Measurements from ENCODE around the gene LRCH3. TPM values are rescaled to one million over a fixed set of nuclear protein-coding genes. Genes with fewer than 3 reads are reported as not detected.

The LRCH3 gene
- total RNA-seq, 1 donor from 2014 or later = 42.1 TPM

GRCh38 chr3:197809356-197810020 is 18.4 kb downstream of the LRCH3 start:
- Mint-ChIP-seq H3K4me1 (ENCODE audit: low read depth, unreplicated experiment) (peaks cover 28% of the 10 kb centered on the region), H3K4me3 (ENCODE audit: unreplicated experiment) (peak overlapping the region; percentile 8), H3K27ac (ENCODE audit: unreplicated experiment) (peak overlapping the region; percentile 35), H3K9me3 (ENCODE audit: unreplicated experiment) (peaks cover 2% of the 10 kb centered on the region), H3K27me3 (ENCODE audit: low read depth, unreplicated experiment) (no peaks in the 10 kb centered on the region), H3K36me3 (ENCODE audit: low read depth, unreplicated experiment) (peaks cover 3% of the 10 kb centered on the region)
- Histone ChIP-seq H3K4me1 (ENCODE audit: insufficient read depth, low read length) (peaks cover 22% of the 10 kb centered on the region), H3K9ac (ENCODE audit: low read length) (peak overlapping the region; percentile 61), H4K20me1 (ENCODE audit: insufficient read depth, low read length) (peaks cover 63% of the 10 kb centered on the region), H3K36me3 (ENCODE audit: insufficient read depth, low read length) (no peaks in the 10 kb centered on the region), H3K79me2 (ENCODE audit: insufficient read depth, low read length) (peaks cover 88% of the 10 kb centered on the region), H3K27ac (ENCODE audit: low read depth, low read length) (peak overlapping the region; percentile 8), H3K4me2 (ENCODE audit: low read length) (peak overlapping the region; percentile 59), H3K4me3 (ENCODE audit: insufficient read depth, low read depth, low read length) (no peak overlapping the region), H3K27me3 (ENCODE audit: insufficient read depth, low read length) (no peaks in the 10 kb centered on the region), H2AFZ (ENCODE audit: low read depth, low read length) (no peak overlapping the region), H3K9me3 (ENCODE audit: insufficient read depth, low read depth, low read length) (no peaks in the 10 kb centered on the region)
- no peak for TF ChIP-seq EZH2 (IDR thresholded peaks at IDR 0.05; ENCODE audit: insufficient read depth, low read length)
- TF ChIP-seq, protein P1, sequence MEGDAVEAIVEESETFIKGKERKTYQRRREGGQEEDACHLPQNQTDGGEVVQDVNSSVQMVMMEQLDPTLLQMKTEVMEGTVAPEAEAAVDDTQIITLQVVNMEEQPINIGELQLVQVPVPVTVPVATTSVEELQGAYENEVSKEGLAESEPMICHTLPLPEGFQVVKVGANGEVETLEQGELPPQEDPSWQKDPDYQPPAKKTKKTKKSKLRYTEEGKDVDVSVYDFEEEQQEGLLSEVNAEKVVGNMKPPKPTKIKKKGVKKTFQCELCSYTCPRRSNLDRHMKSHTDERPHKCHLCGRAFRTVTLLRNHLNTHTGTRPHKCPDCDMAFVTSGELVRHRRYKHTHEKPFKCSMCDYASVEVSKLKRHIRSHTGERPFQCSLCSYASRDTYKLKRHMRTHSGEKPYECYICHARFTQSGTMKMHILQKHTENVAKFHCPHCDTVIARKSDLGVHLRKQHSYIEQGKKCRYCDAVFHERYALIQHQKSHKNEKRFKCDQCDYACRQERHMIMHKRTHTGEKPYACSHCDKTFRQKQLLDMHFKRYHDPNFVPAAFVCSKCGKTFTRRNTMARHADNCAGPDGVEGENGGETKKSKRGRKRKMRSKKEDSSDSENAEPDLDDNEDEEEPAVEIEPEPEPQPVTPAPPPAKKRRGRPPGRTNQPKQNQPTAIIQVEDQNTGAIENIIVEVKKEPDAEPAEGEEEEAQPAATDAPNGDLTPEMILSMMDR (IDR thresholded peaks at IDR 0.05; ENCODE audit: insufficient read depth, low read depth, low read length) = no peak
- DNase-seq (ENCODE audit: low read depth) (peak; percentile 81), FAIRE-seq (peak; percentile 86)

DNA sequence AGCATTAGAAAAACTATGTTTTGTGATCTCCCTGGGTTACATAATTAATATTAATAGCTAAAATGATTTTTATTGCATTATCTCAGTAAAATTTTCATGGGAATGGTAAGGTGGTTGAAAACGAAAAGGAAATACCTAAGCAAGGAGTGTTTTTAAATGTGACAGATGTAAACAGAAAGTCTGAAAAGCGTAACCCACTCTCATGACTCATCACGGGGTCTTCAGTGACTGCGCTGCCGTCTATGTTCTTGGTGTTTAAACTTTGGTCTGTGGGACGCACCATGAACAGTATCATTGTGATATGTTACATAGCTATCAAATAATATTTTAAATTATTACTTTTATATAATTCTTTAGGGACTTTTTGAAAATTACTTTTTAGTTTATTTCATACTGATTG is 19.8 kb downstream of the LRCH3 start:
- DNase-seq (ENCODE audit: low read depth) (peak; percentile 46), FAIRE-seq (no peak)
- no peak overlapping the region for H3K4me3 ChIP-seq (ENCODE audit: insufficient read depth, low read depth, low read length)
- peaks cover 57% of the 10 kb centered on the region for H4K20me1 ChIP-seq (ENCODE audit: insufficient read depth, low read length)
- peaks cover 22% of the 10 kb centered on the region for H3K4me1 ChIP-seq (ENCODE audit: insufficient read depth, low read length)
- no peak overlapping the region for H3K4me2 ChIP-seq (ENCODE audit: low read length)
- H3K36me3 ChIP-seq (ENCODE audit: insufficient read depth, low read length) = no peaks in the 10 kb centered on the region
- H2AFZ ChIP-seq (ENCODE audit: low read depth, low read length) = no peak overlapping the region
- no peak overlapping the region for H3K27ac ChIP-seq (ENCODE audit: low read depth, low read length)
- Mint-ChIP-seq H3K9me3 (ENCODE audit: unreplicated experiment) (peaks cover 2% of the 10 kb centered on the region), H3K4me3 (ENCODE audit: unreplicated experiment) (no peak overlapping the region), H3K36me3 (ENCODE audit: low read depth, unreplicated experiment) (peaks cover 3% of the 10 kb centered on the region), H3K27ac (ENCODE audit: unreplicated experiment) (peak overlapping the region; percentile 44), H3K27me3 (ENCODE audit: low read depth, unreplicated experiment) (no peaks in the 10 kb centered on the region), H3K4me1 (ENCODE audit: low read depth, unreplicated experiment) (peaks cover 28% of the 10 kb centered on the region)
- H3K79me2 ChIP-seq (ENCODE audit: insufficient read depth, low read length) = peaks cover 94% of the 10 kb centered on the region
- H3K9me3 ChIP-seq (ENCODE audit: insufficient read depth, low read depth, low read length) = no peaks in the 10 kb centered on the region
- H3K9ac ChIP-seq (ENCODE audit: low read length) = no peak overlapping the region
- no peaks in the 10 kb centered on the region for H3K27me3 ChIP-seq (ENCODE audit: insufficient read depth, low read length)
- no peak for TF ChIP-seq EZH2 (IDR thresholded peaks at IDR 0.05; ENCODE audit: insufficient read depth, low read length)
- TF ChIP-seq, protein P1 (IDR thresholded peaks at IDR 0.05; ENCODE audit: insufficient read depth, low read depth, low read length) = no peak

- Mint-ChIP-seq H3K27me3 (ENCODE audit: low read depth, unreplicated experiment) (no peaks in the 10 kb centered on the region), H3K27ac (ENCODE audit: unreplicated experiment) (peak overlapping the region; percentile 71)
- DNase-seq (ENCODE audit: low read depth) = peak; percentile 82
Measured at GRCh38 chr3:197811343-197811742, 20.3 kb downstream of the LRCH3 start.

More at GRCh38 chr3:197811343-197811742, 20.3 kb downstream of the LRCH3 start:
- H3K4me2 ChIP-seq (ENCODE audit: low read length) = no peak overlapping the region
- no peaks in the 10 kb centered on the region for H3K9me3 ChIP-seq (ENCODE audit: insufficient read depth, low read depth, low read length)
- no peaks in the 10 kb centered on the region for H3K36me3 ChIP-seq (ENCODE audit: insufficient read depth, low read length)
- H3K4me3 ChIP-seq (ENCODE audit: insufficient read depth, low read depth, low read length) = no peak overlapping the region
- peaks cover 94% of the 10 kb centered on the region for H3K79me2 ChIP-seq (ENCODE audit: insufficient read depth, low read length)
- peaks cover 57% of the 10 kb centered on the region for H4K20me1 ChIP-seq (ENCODE audit: insufficient read depth, low read length)
- H3K4me1 ChIP-seq (ENCODE audit: insufficient read depth, low read length) = peaks cover 22% of the 10 kb centered on the region
- peaks cover under 1% of the 10 kb centered on the region for H3K36me3 Mint-ChIP-seq (ENCODE audit: low read depth, unreplicated experiment)
- TF ChIP-seq, protein P1 (IDR thresholded peaks at IDR 0.05; ENCODE audit: insufficient read depth, low read depth, low read length) = no peak
- TF ChIP-seq EZH2 (IDR thresholded peaks at IDR 0.05; ENCODE audit: insufficient read depth, low read length) = no peak
- H3K9me3 Mint-ChIP-seq (ENCODE audit: unreplicated experiment) = peaks cover under 1% of the 10 kb centered on the region
- peak overlapping the region; percentile 2 for H3K27ac ChIP-seq (ENCODE audit: low read depth, low read length)
- no peak overlapping the region for H3K9ac ChIP-seq (ENCODE audit: low read length)
- no peak overlapping the region for H3K4me3 Mint-ChIP-seq (ENCODE audit: unreplicated experiment)
- peaks cover 28% of the 10 kb centered on the region for H3K4me1 Mint-ChIP-seq (ENCODE audit: low read depth, unreplicated experiment)
- FAIRE-seq = no peak
- H3K27me3 ChIP-seq (ENCODE audit: insufficient read depth, low read length) = no peaks in the 10 kb centered on the region
- H2AFZ ChIP-seq (ENCODE audit: low read depth, low read length) = no peak overlapping the region
